GM12891 (cell line): ENCODE measurements around the gene ME3.

Experiments used
- PAX5 ChIP-seq: IDR thresholded peaks from 2 replicates; pipeline ENCODE4 v1.6.1; 2011; ENCODE audit warnings: low read length, moderate library complexity, mild to moderate bottlenecking; ENCODE audit not compliant: insufficient read depth, severe bottlenecking
- POLR2A ChIP-seq: IDR thresholded peaks from 2 replicates; pipeline ENCODE4 v1.6.1; 2011; ENCODE audit warnings: low read depth, low read length, control low read depth
- POLR2AphosphoS5 ChIP-seq: IDR thresholded peaks from 2 replicates; pipeline ENCODE4 v1.6.1; 2011; ENCODE audit warnings: low read depth, low read length, control low read depth
- SPI1 ChIP-seq: IDR thresholded peaks from 2 replicates; pipeline ENCODE4 v1.6.1; 2011; ENCODE audit warnings: low read depth, low read length, control low read depth
- TAF1 ChIP-seq: IDR thresholded peaks from 2 replicates; pipeline ENCODE4 v1.6.1; 2011; ENCODE audit warnings: low read depth, low read length, control low read depth

DNA sequence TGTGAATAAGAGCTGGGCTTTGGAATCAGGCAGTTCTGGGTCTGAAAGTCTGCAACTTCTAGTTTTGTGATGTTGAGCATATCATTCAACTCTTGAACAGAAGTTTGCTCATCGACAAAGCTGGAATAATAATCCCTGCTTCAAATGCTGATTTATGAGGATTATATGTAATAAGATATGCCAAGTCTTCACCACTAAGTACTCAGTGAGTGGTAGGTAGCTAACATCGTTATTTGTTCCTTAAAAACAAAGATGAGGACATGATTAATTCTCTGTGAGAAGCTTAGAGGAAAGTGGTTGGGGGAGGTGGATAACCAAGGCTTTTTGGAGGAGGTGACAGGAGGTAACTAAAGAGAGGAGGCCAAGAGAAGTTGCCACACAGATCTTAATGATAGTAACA lies 96.5 kb downstream of the ME3 start:
- no peak for TF ChIP-seq POLR2AphosphoS5
- TF ChIP-seq SPI1, result no peak
- no peak for TF ChIP-seq TAF1
- no peak for TF ChIP-seq POLR2A
- TF ChIP-seq PAX5, result no peak
